HEK293 (cell line): Measurements from ENCODE around the gene PHKA2.

ENCODE experiments used
- CTCF ChIP-seq: fragments of 450-650 bp; formaldehyde crosslinking; IDR thresholded peaks from 2 replicates; pipeline ENCODE4 v1.5.1; 2016; ENCODE audit warnings: missing biosample characterization, missing genetic modification characterization
- KLF10 ChIP-seq: fragments of 450-650 bp; IDR thresholded peaks from 2 replicates; pipeline ENCODE4 v1.5.1; 2018; ENCODE audit warnings: missing biosample characterization, mild to moderate bottlenecking, missing genetic modification characterization
- MYNN ChIP-seq: fragments of 450-650 bp; formaldehyde crosslinking; IDR thresholded peaks from 2 replicates; pipeline ENCODE4 v1.5.1; 2016; ENCODE audit warnings: missing biosample characterization, missing genetic modification characterization, borderline replicate concordance
- ZBTB21 ChIP-seq: fragments of 450-650 bp; formaldehyde crosslinking; IDR thresholded peaks from 2 replicates; pipeline ENCODE4 v1.5.1; 2017; ENCODE audit warnings: missing biosample characterization, missing genetic modification characterization
- ZNF121 ChIP-seq: fragments of 450-650 bp; formaldehyde crosslinking; IDR thresholded peaks from 2 replicates; pipeline ENCODE4 v1.5.1; 2016; ENCODE audit warnings: missing biosample characterization, missing genetic modification characterization
- ZNF138 ChIP-seq: fragments of 450-650 bp; formaldehyde crosslinking; IDR thresholded peaks from 2 replicates; pipeline ENCODE4 v1.5.1; 2016; ENCODE audit warnings: missing biosample characterization, missing genetic modification characterization, borderline replicate concordance
- ZNF239 ChIP-seq: fragments of 450-650 bp; formaldehyde crosslinking; IDR thresholded peaks from 2 replicates; pipeline ENCODE4 v1.5.1; 2016; ENCODE audit warnings: missing biosample characterization, missing genetic modification characterization
- ZNF362 ChIP-seq: fragments of 450-650 bp; formaldehyde crosslinking; IDR thresholded peaks from 2 replicates; pipeline ENCODE4 v1.5.1; 2016; ENCODE audit warnings: missing biosample characterization, missing genetic modification characterization
- ZNF639 ChIP-seq: fragments of 450-650 bp; formaldehyde crosslinking; IDR thresholded peaks from 2 replicates; pipeline ENCODE4 v1.5.1; 2016; ENCODE audit warnings: missing biosample characterization, missing genetic modification characterization

GRCh38 chrX:18929775-18930174, 54.1 kb downstream of the PHKA2 start:
- TF ChIP-seq ZBTB21 (no peak), CTCF (no peak), ZNF239 (tag by site-specific recombination) (no peak), ZNF138 (tag by site-specific recombination) (no peak), KLF10 (tag by site-specific recombination) (no peak), MYNN (tag by site-specific recombination) (no peak), ZNF639 (no peak), ZNF121 (tag by site-specific recombination) (no peak), ZNF362 (tag by site-specific recombination) (no peak)
